Measurements from ENCODE around the gene APOBEC3B. TPM values are rescaled to one million over a fixed set of nuclear protein-coding genes. Genes with fewer than 3 reads are reported as not detected.
A peak's percentile ranks its signal among the peaks of the same experiment; 100 is the strongest.
"Not testable (repeated sequence)": the region's sequence is repeated elsewhere in the genome, so short reads cannot be mapped to it uniquely, and the experiment has no call there.

The APOBEC3B gene
- total RNA-seq, 2 experiments from 2014 or later = 43.9 to 44.3 TPM

DNA sequence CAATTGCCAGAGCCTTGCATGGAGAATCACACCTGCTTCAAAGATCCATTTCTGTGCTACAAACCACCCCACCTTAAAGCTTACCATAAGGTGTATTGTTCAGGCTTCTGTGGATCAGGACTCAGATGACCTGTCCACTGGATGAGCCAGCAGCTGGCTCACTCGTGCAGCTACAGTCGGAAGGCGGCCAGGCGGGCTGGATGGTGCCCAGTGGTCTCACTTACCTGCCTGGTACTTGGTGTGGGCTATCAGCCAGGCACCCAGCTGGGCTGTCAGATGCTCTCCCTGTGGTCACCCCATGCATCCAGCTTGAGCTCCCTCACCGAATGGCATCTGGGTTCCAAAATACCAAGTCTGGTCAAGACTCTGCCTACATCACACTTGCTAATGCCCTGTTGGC is 10.9 kb upstream of the APOBEC3B start:
- intact Hi-C loops (cut with micrococcal nuclease) = no loop called here
- no peaks in the 10 kb centered on the region for H3K9me3 Mint-ChIP-seq
- H3K27me3 Mint-ChIP-seq = peaks cover 7% of the 10 kb centered on the region
- H3K36me3 Mint-ChIP-seq = no peaks in the 10 kb centered on the region
- CTCF ChIA-PET = interaction anchor here (1.0 to 7.1 kb wide), 4 partner anchors 17 to 200 kb away, joined by 3 to 51 read pairs (median 8); no protein-coding TSS in a partner anchor
- H3K27ac Mint-ChIP-seq = no peak overlapping the region
- POLR2A ChIA-PET = no interaction called here
- DNase-seq = no peak
- H3K4me1 Mint-ChIP-seq (ENCODE audit: low read depth) = peaks cover 4% of the 10 kb centered on the region
- no peak overlapping the region for H3K4me3 Mint-ChIP-seq

DNA sequence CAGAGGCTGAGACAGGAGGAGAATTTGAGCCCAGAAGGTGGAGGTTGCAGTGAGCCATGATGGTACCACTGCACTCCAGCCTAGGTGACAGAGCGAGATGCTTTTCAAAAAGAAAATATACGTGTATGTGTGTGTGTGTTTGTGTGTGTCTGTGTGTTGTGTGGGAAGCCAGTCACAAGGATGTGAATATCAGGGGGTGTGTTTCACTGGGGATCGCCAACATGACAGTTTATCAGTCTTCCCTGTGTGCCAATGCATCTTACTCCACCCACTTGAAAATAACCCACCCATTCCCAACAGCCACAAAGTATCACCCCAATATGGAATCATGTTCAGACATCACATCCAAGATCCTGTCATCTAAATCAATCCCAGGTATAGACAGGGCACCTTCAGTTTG is 10.4 kb upstream of the APOBEC3B start:
- Mint-ChIP-seq H3K27ac (no peak overlapping the region), H3K4me1 (ENCODE audit: low read depth) (peaks cover 4% of the 10 kb centered on the region), H3K9me3 (no peaks in the 10 kb centered on the region), H3K4me3 (no peak overlapping the region), H3K36me3 (no peaks in the 10 kb centered on the region), H3K27me3 (peaks cover 7% of the 10 kb centered on the region)
- no peak for DNase-seq
- ChIA-PET POLR2A (no interaction called here), CTCF (interaction anchor here (1.2 to 7.1 kb wide), 4 partner anchors 18 to 102 kb away, joined by 3 to 51 read pairs (median 20); no protein-coding TSS in a partner anchor)
- intact Hi-C loops (cut with micrococcal nuclease) = no loop called here

DNA sequence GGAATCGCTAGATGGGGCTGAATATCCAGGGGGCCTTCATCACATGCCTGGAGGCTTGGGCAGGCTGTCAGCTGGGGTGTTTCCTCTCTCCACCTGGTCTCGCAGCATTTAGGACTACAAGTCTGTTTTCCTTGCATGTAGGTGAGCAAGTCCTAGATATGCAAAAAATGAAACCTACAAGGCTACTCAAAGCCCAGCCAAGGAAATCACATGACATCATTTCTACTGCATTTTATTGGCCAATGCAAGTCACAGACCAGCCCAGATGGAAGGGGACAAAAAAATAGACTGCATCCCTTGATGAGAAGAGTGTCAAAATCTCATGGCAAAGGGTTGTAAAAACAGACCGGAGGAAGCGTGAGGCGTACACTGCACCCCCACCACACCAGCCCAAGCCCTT is 9.6 kb upstream of the APOBEC3B start:
- POLR2A ChIA-PET = interaction anchor here (0.5 kb wide), 1 partner anchor 141 kb away, joined by 3 read pairs; no protein-coding TSS in a partner anchor

DNA sequence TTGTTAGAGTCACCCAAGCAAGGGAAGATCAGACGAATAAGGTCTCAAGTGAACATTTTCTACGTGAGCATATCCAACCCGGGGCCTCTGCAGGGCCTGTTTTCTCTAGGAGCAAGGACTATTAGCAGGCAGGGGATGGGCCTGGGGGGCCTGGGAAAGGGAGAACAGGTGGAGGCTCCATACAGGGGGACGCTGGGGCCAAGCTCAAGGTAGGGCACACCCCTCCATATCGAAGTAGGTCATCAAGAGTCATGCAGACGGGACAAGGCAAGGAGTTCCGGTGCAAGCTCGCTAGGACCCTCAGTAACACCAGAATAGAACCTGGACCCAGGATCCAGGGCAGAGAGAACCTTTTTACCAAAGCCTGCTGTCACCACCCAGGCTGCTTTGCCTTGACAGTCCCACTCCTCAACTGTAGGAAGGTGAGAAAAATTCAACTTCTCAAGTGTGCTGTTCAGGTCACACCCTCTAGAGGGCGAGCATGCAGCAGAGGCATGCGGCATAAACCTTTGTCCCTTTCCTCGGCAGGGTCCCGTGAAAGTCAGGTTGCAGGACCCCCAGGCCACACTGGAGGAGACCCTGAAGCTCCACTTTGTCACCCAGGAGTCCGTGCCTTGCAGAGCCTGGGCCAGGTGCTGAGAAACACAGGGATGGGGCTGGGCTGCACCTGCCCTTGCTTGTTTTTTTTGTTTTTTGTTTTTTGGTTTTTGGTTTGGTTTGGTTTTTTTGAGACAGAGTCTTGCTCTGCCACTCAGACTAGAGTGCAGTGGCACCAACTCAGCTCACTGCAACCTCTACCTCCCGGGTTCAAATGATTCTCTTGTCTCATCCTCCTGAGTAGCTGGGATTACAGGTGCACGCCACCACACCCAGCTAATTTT is 8.6 kb upstream of the APOBEC3B start:
- Mint-ChIP-seq H3K27me3 (peaks cover 7% of the 10 kb centered on the region), H3K27ac (no peak overlapping the region), H3K36me3 (no peaks in the 10 kb centered on the region), H3K9me3 (no peaks in the 10 kb centered on the region), H3K4me3 (no peak overlapping the region), H3K4me1 (ENCODE audit: low read depth) (peaks cover 7% of the 10 kb centered on the region)
- DNase-seq = peak; percentile 73
- CTCF ChIA-PET = interaction anchor here (0.6 to 7.1 kb wide), 15 partner anchors 10 to 272 kb away, joined by 3 to 51 read pairs (median 5); no protein-coding TSS in a partner anchor
- intact Hi-C loops (cut with micrococcal nuclease) = loop anchor here (1.0 kb wide), 1 partner anchor 30 kb away; no protein-coding TSS in a partner anchor
- POLR2A ChIA-PET = no interaction called here

More for the DNA sequence above, 9.6 kb upstream of the APOBEC3B start:
- H3K4me3 Mint-ChIP-seq = no peak overlapping the region
- no peak overlapping the region for H3K27ac Mint-ChIP-seq
- H3K4me1 Mint-ChIP-seq (ENCODE audit: low read depth) = peaks cover 7% of the 10 kb centered on the region
- CTCF ChIA-PET = interaction anchor here (1.0 to 7.1 kb wide), 4 partner anchors 28 to 103 kb away, joined by 3 to 51 read pairs (median 16); no protein-coding TSS in a partner anchor
- intact Hi-C loops (cut with micrococcal nuclease) = no loop called here
- no peak for DNase-seq
- H3K27me3 Mint-ChIP-seq = peaks cover 7% of the 10 kb centered on the region
- no peaks in the 10 kb centered on the region for H3K36me3 Mint-ChIP-seq
- no peaks in the 10 kb centered on the region for H3K9me3 Mint-ChIP-seq

DNA sequence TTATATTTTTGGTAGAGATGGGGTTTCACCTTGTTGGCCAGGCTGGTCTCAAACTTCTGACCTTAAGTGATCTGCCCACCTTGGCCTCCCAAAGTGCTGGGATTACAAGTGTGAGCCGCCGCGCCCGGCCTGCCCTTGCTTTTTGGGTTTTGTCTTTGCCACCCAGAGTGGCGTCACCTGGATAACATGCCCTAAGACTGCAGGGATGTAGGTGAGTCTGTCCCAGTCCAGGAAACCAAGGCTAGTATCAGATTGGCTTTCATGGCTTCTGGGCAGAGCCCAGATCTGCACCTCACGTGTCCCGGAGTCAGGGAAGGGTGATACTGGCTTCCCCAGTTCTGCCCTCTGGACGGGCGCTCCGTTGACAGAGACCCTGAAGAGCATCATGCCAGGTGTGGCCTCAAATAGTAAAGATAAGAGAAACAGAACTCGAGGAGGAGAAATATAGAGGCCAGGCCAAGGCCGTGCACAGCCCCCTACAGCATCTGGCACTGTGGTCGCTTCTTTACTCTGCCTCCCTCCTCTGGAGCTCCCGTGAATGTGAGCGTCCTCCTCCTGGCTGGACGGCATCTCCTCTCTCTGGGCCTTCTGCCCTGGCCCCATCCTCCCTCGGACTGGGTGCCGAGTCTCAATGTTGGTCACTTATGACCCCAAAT is 7.8 kb upstream of the APOBEC3B start:
- intact Hi-C loops (cut with micrococcal nuclease) = no loop called here

DNA sequence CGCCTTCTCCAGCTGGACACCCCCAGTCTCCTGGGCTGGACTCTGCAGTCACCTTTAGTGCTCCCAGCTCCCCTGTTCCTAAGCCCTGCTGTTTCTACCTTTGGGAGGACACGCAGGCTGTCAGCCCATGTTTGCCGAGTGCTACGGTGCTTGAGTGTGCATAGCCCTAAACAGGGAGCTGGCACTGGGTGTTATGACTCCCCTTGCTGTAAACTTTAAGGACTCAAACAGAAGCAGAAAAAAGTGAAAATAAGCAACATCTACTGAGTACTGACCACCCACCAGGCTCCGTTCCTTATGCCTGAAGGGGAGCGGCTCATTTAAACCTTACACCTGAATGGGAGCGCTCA is 7.3 kb upstream of the APOBEC3B start:
- Mint-ChIP-seq H3K9me3 (no peaks in the 10 kb centered on the region), H3K4me1 (ENCODE audit: low read depth) (peaks cover 7% of the 10 kb centered on the region), H3K27ac (no peak overlapping the region), H3K27me3 (peaks cover 7% of the 10 kb centered on the region), H3K4me3 (no peak overlapping the region), H3K36me3 (no peaks in the 10 kb centered on the region)
- CTCF ChIA-PET = interaction anchor here (1.2 to 7.1 kb wide), 6 partner anchors 10 to 206 kb away, joined by 3 to 51 read pairs (median 8); no protein-coding TSS in a partner anchor
- intact Hi-C loops (cut with micrococcal nuclease) = no loop called here
- POLR2A ChIA-PET = no interaction called here
- DNase-seq = no peak

More for the DNA sequence above, 7.8 kb upstream of the APOBEC3B start:
- ChIA-PET CTCF (interaction anchor here (0.6 to 7.1 kb wide), 11 partner anchors 9 to 271 kb away, joined by 3 to 51 read pairs (median 3); no protein-coding TSS in a partner anchor), POLR2A (no interaction called here)
- no peak overlapping the region for H3K27ac Mint-ChIP-seq
- H3K36me3 Mint-ChIP-seq = no peaks in the 10 kb centered on the region
- H3K9me3 Mint-ChIP-seq = no peaks in the 10 kb centered on the region
- no peak for DNase-seq
- H3K4me3 Mint-ChIP-seq = no peak overlapping the region
- peaks cover 7% of the 10 kb centered on the region for H3K27me3 Mint-ChIP-seq
- peaks cover 7% of the 10 kb centered on the region for H3K4me1 Mint-ChIP-seq (ENCODE audit: low read depth)

DNA sequence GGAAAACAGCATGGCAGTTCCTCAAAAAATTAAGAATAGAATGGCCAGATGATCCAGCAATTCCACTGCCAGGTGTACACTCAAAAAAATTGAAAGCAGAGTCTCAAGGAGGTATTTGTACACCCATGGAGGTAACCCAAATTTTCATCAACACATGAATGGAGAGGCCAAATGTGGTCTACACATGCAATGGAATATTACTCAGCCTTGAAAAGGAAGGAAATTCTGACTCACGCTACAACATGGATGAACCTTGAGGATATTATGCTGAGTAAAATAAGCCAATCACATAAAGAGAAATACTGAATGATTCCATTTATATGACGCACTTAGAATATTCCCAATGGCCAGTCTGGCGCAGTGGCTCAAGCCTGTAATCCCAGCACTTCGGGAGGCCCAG is 4.9 kb upstream of the APOBEC3B start:
- H3K27ac Mint-ChIP-seq; H3K9me3 Mint-ChIP-seq; H3K4me3 Mint-ChIP-seq; H3K36me3 Mint-ChIP-seq; POLR2A ChIA-PET; DNase-seq; H3K27me3 Mint-ChIP-seq; intact Hi-C loops (cut with micrococcal nuclease): not testable (repeated sequence)
- H3K4me1 Mint-ChIP-seq (ENCODE audit: low read depth) = peaks cover 18% of the 10 kb centered on the region
- CTCF ChIA-PET = interaction anchor here (0.7 kb wide), 1 partner anchor 134 kb away, joined by 6 read pairs; no protein-coding TSS in a partner anchor

DNA sequence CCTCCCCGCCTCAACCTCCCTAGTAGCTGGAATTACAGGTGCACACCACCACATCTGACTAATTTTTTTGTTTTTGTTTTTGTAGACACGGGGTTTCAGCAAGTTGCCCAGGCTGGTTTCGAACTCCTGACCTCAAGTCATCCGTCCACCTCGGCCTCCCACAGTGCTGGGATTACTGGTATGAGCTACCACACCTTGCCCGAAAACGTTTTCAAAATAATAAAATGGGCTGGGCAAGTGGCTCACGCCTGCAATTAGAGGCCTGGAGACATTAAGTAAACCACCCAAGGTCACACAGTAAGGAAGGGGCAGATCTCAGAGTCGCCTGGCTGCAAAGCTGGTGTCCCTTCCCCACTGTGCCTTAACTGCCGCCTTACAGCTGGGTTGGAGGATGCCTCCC is 1.6 kb upstream of the APOBEC3B start:
- H3K27me3 Mint-ChIP-seq, DNase-seq, H3K27ac Mint-ChIP-seq, POLR2A ChIA-PET, H3K4me3 Mint-ChIP-seq: not testable (repeated sequence)
- Mint-ChIP-seq H3K36me3 (peaks cover 12% of the 10 kb centered on the region), H3K9me3 (peaks cover 15% of the 10 kb centered on the region), H3K4me1 (ENCODE audit: low read depth) (peaks cover 41% of the 10 kb centered on the region)
- intact Hi-C loops (cut with micrococcal nuclease) = loop anchor here (10.0 kb wide), 1 partner anchor 226 kb away; the partner anchor contains the start of gene SUN2
- CTCF ChIA-PET = interaction anchor here (0.6 to 2.5 kb wide), 3 partner anchors 22 to 110 kb away, joined by 3 to 8 read pairs (median 8); no protein-coding TSS in a partner anchor

DNA sequence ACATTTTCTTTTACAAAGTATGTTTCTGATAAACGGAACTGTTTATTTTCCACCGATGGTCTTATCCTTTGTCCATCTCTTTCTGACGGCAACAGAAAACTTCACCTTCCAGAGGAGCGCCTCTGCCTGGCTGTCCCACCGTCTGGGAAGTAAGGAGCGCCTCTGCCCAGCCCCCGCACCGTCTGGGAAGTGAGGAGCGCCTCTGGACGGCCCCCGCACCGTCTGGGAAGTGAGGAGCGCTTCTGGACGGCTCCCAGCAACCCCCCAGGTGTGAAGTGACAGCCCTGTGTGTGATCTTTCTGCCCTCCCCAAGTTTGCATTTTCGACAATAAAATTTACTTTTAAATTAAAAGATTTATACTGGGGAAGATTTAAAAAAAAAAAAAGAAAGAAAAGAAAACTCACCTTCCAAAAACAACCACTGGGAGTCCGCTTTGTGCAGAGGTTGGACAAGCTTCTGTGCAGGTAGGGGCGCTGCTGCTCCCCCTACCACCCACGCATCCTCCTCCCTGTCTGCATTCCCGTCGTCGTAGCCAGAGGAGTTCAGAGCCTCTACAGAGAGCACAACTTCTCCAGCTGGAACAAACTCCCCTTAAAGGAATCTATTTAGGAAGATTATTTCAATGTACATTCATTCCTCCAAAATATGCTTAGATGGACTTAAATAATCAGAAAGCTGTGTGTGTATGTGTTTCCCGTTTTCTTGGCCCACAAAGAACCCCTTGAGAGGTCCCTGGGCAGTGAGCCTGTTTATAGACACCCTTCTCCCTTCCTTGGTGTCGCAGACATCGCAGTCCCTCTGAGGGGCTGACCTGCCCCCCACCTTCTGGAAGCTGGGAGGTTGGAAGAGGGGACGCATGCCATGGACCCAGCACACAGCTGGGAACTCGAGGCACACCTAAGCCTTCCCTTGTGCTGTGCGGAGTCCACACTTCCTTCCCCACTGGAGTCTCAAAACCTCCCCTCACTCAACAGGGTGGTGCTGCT is 849 bp upstream of the APOBEC3B start:
- intact Hi-C loops (cut with micrococcal nuclease) = loop anchor here (10.0 kb wide), 1 partner anchor 226 kb away; the partner anchor contains the start of gene SUN2
- POLR2A ChIA-PET = interaction anchor here (1.1 kb wide), 1 partner anchor 40 kb away, joined by 4 read pairs; no protein-coding TSS in a partner anchor
- peak; percentile 42 for DNase-seq
- peaks cover 15% of the 10 kb centered on the region for H3K36me3 Mint-ChIP-seq
- no peaks in the 10 kb centered on the region for H3K27me3 Mint-ChIP-seq
- peak overlapping the region; percentile 64 for H3K4me3 Mint-ChIP-seq
- CTCF ChIA-PET = interaction anchor here (0.6 to 2.5 kb wide), 5 partner anchors 22 to 111 kb away, joined by 3 to 8 read pairs (median 5); no protein-coding TSS in a partner anchor
- peaks cover 15% of the 10 kb centered on the region for H3K9me3 Mint-ChIP-seq
- H3K27ac Mint-ChIP-seq = peak overlapping the region; percentile 83
- H3K4me1 Mint-ChIP-seq (ENCODE audit: low read depth) = peaks cover 49% of the 10 kb centered on the region

DNA sequence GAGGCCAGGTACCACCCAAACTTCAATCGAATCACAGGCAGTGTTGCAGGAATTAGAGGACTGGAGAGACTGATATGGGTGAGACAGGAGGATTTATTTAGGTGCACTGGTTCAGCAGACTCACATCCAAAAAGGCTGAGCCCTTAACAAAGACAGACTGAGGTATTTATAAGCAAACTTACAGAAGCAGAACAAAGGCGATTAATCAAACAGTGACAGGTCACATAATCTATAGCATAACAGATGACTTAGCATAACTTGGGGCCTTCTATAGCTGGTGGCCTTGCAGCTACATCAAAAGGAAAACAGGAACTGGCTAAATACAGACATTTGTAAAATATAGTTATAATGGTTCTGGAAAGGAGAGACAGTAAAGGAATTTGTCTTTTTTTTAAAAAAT is 2.1 kb downstream of the APOBEC3B start:
- H3K27ac Mint-ChIP-seq = peak overlapping the region; percentile 84
- POLR2A ChIA-PET = interaction anchor here (1.4 kb wide), 1 partner anchor 30 kb away, joined by 6 read pairs; no protein-coding TSS in a partner anchor
- H3K9me3 Mint-ChIP-seq = peaks cover 15% of the 10 kb centered on the region
- H3K4me3 Mint-ChIP-seq = peak overlapping the region; percentile 1
- intact Hi-C loops (cut with micrococcal nuclease) = loop anchor here (10.0 kb wide), 1 partner anchor 229 kb away; the partner anchor contains the start of gene SUN2
- CTCF ChIA-PET = interaction anchor here (0.9 to 3.2 kb wide), 6 partner anchors 10 to 114 kb away, joined by 3 to 18 read pairs (median 6); no protein-coding TSS in a partner anchor
- peaks cover 17% of the 10 kb centered on the region for H3K36me3 Mint-ChIP-seq
- no peaks in the 10 kb centered on the region for H3K27me3 Mint-ChIP-seq
- H3K4me1 Mint-ChIP-seq (ENCODE audit: low read depth) = peaks cover 73% of the 10 kb centered on the region
- DNase-seq = no peak
